GM19043 (cell line): Measurements from ENCODE around the gene MED15.

Experiments used
- ATAC-seq: cut with Tn5 transposase; IDR thresholded peaks from one replicate; pipeline ENCODE4 v1.9.1; 2021; ENCODE audit warnings: low read depth; ENCODE audit not compliant: unreplicated experiment

Gene MED15

DNA sequence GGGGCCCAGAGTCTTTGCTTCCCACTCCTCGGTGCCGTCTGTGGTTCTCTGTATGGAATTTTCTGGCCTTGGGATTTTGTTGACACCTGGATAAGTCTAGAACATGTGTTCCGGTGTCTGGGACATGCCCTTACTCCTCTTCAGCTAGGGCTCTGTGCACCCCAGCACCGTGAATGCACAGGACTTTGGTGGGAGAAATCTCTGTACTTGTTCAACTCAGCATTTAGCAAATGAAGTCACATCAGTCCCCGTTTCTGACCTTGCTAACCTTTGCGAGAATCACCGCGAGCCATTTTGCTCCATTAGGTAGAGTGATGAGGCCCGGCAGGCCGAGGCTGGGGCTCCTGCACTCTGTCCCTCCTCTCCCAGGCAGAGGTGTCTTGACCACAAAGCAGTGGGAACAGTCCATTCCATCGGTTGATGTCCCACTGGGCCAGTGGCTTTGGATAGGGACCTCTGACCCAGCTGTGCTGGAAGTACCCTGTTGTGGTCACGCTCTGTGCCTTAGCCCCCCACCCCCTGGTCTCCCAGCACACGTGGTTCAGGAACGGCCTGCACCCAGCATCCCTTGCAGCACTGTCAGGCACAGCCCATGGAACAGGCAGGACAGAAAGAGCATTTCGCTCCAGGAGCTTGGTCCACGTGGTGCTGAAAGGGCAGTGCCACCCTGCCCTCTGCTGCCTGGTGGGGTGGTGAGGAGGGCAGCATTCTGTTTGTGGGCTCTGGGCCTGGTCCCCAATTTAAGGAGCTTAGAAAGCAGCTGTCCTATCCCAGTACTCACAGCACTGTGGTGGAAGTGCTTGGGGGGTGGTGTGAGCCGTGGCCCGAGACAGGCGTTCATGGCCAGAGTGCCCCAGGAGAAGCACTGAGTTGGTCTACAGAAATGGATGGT, 73.4 kb downstream of the MED15 start:
- ATAC-seq: no peak

DNA sequence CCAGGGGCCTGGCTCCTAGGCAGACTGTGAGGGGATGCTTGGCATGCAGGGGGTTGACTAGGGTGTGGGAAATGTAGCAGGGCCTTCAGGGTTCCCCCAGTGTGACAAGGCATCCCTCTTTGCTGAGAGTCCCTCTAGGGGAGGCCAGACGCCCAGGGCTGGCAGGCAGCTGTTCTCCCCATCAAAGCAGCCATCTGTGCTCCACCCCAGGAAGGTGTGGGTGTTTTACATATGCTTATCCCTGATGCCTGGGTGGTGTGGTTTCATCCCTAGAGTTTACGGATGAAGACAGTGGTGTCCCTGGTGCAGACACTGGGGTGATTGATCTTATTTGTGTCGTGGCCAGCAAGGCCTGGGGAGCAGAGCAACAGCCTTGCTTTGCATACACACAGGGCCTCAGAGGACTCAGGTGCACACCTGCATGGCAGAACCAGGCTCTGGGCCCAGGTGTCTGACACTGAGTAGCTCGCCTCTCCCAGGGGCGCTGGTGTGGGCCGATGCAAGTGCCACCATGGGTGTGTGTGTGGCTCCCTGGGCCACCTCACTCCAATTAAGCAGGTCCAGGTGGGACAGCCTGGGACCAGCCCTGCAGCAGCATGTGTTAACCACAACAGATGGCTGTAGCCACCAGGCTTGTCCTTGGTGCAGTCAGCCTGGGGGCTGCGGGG, 74.2 kb downstream of the MED15 start:
- no peak for ATAC-seq

DNA sequence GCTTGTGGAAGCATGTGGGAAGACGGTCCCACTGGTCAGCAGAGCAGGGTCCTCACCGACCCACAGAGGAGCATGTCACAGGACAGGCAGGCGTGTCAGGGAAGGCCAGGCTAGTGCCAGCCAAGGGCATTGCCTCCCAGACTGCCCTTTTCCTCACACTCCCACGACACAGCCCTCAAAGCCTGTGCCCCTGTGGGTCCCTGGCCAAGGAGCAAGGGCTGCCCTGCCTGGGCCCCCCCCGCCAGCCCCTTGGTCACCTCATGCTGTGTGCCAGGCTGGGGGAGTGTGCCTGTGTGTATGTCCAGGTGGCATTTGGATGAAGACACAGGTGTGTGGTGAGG, 74.7 kb downstream of the MED15 start:
- ATAC-seq: no peak

DNA sequence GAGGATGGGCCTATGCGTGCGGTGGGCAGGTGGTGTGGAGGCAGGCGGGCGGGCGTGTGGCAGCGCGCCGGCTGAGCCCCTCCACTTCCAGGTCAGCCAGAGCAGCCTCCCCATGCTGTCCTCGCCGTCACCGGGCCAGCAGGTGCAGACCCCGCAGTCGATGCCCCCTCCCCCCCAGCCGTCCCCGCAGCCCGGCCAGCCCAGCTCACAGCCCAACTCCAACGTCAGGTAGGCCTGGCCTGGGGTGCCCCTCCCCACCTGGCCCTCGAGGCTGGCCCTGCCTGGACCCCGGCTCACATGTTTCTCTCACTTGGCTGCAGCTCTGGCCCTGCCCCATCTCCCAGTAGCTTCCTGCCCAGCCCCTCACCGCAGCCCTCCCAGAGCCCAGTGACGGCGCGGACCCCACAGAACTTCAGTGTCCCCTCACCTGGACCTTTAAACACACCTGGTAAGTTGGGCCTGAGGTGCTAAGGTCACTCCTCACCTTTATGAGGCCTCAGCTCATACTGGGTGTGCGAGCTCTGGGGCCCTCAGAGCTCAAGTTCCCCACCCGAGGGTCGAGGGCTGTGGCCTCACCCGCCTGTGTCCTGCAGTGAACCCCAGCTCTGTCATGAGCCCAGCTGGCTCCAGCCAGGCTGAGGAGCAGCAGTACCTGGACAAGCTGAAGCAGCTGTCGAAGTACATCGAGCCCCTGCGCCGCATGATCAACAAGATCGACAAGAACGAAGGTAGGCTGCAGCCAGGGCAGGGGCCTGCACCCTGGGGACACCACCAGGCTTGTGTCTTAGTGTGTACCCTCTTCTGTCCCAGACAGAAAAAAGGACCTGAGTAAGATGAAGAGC, 75.3 kb downstream of the MED15 start:
- no peak for ATAC-seq

DNA sequence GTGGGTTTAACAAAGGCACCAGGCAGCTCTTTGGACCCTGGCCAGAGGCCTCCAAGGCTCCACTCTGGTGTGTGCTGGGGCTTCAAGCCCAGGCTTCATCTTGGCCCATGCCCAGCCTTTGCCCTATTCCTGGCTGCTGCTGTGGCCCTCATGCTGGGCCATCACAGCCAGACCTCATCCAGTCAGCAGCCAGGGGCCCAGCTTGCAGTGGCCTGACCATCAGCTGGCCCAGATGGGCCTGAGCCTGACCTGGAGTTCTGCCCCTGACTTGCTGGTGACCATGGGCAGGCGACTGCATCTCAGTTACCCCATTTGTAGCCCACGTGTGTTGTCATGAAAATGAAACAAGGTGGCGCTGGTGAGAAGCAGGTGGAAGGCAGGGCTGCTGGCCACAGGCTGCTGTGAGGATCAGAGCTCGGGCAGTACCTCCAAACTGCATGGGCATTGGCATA, 76.1 kb downstream of the MED15 start:
- no peak for ATAC-seq

DNA sequence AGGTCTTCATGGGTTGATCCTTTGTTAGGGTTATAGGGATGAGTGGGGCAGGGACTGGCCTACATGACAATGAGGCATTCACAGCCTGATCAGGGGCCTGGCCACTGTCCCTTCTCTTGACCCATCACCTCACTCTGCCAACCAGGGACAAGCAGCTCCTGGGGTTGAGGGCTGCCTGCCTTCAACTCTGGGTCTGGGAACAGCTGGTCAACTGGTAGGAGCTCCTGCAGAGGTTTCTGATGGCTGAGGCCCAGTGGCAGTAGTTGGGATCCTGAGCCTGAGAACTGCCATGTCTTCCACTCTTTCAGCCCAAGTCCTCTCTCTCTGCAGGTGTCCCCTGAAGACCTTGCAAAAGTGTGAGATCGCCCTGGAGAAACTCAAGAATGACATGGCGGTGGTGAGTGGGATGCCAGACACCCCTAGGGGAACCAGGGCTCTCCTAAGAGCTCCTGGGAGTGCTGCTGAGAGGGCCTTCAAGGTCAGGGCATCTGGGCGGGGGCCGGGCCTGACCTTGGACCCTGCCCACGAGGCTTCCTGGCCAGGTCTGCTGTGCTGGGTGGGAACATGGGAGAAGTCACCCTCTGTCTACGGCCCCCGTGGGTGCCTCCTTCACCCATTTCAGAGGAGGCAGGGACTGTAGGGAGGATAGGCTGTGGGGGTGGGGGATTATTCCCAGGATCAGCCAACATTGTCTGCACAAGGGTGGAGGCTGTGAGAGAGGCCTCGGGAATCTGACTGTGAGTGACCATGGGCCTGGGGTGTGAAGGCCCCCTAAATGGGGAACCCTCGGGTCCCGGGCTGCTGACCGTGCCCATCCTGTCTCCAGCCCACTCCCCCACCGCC, 76.8 kb downstream of the MED15 start:
- ATAC-seq: no peak

DNA sequence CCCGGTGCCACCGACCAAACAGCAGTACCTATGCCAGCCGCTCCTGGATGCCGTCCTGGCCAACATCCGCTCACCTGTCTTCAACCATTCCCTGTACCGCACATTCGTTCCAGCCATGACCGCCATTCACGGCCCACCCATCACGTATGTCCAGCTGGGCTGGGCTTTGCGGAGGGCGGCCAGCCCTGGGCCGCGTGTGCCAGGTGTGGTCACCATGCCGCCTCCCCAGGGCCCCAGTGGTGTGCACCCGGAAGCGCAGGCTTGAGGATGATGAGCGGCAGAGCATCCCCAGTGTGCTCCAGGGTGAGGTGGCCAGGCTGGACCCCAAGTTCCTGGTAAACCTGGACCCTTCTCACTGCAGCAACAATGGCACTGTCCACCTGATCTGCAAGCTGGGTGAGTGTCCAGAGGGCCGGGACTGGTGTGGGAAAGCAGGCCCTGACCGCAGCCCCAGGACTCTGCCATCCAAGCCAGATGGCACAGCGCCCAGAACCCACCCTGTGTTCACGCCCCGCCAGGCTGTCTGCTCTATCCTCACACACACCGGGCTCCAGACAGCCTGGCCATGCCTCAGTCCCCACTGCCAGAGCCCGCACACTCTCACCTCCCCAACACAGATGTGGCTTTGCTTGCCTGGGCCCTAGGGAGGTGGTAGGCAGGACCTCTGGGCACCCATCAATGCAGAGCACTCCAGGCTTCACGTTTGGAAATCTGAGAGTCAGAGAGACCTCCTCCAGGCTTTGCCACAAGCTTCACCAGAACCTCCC, 77.6 kb downstream of the MED15 start:
- ATAC-seq: no peak

DNA sequence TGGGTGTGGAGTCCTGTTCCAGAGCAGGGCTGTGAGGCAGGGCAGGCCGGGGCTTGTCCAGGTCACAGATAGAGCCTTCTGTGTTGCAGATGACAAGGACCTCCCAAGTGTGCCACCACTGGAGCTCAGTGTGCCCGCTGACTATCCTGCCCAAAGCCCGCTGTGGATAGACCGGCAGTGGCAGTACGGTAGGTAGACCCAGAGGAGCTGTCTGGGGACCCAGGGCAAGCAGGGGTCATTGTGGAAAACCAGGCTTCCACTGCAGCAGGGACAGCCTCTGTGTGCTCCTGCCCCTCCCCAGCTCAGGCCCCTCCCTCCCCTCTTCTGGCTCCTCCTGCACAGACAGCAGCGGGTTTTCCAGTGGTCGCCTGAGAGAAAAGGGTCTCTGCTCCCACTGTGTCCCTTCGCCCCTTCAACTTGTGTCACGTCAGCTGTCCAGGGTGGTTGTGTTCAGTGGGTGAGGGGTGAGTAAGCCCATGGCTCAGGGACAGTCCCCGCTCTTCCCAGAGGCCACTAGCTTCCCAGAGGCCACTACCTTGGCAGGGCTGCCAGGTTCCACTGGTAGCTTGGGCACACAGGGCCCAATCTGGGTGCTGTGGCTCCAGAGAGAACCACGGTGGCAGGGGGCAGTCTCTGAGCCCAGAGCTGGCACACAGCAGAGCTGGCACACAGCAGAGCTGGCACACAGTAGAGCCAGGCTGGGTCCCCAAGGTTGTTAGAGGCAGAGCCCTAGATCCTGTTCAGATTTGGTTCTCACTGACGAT, 78.4 kb downstream of the MED15 start:
- ATAC-seq: no peak

DNA sequence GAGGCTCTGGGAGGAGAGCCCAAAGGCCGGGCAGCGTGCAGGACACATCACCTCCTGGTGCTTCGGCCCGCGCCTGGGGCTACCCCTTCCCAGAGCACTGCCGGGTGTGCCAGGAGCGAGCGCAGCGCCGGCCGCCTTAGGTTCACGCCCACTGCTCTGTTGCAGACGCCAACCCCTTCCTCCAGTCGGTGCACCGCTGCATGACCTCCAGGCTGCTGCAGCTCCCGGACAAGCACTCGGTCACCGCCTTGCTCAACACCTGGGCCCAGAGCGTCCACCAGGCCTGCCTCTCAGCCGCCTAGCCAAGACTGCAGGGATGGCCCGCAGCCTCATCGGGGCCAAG, 79.0 kb downstream of the MED15 start:
- no peak for ATAC-seq

DNA sequence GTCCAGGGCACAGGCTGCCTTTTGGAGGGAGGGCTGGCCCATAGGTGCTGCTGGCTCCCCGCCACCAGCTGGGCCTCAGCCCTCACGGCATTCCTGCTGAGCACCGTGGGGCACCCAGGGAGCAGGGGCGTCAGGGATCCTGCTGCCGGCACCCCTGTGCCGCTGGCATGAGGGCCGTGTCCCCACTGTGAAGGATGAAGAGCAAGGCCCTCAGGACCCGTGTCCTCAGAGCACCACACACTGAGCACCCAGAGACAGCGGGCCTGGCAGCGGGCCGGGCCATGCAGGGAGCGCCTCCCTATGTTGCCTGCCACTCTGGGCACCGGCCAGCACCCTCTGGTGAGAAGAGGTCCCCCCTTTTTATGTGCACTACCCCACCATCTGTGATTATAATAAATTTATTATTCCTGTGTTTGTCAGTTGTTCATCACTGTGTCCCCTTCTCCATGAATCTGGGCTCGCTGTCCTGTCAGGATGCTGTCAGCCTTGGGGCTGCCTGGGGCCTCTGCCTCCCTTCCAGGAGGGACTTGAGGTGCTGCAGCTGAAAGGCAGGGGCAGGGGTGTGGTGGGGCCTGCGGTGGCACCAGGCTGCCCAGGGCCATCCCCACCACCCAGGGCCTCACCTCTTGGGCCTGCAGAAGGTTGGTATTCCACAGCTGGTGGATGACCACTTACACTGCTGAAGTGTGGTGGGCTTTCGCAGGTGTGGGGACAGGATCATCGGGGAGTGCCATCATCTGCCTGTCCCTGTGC, 80.0 kb downstream of the MED15 start:
- no peak for ATAC-seq

DNA sequence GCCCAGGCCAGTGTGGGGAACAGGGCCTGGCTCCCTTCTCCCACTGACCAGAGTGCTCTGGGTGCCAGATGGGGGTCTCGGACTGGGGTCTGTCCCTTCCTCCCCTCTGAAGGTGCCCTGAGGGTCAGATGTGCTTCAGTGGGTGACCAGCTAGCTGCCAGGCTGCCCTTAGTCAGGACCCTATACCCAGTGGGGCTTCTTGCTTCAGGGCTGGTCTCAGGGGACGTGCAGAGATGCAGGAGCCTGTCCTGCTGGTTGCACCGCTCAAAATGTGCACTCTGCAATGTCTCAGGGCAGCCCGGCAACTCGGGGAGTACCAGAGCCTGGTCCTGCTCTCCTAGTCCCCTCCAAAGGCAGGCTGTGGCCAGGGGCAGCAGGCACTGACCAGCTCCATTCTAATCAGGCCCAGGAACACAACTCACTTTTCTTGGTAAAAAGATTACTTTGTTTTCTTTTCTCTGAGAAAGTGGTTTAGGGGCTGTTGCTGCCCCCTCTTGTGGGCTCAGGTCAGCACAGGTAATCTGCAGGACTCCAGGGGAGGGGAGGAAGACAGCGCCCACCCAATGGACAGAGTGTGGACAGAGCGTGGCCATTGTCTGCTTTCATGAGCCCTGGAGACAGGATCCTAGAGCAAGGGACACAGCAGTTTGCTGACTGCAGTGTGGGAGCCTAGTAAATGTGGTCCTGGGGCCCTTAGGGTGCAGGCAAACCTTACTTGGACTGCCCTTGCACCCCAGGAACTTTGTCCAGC, 80.9 kb downstream of the MED15 start:
- no peak for ATAC-seq

DNA sequence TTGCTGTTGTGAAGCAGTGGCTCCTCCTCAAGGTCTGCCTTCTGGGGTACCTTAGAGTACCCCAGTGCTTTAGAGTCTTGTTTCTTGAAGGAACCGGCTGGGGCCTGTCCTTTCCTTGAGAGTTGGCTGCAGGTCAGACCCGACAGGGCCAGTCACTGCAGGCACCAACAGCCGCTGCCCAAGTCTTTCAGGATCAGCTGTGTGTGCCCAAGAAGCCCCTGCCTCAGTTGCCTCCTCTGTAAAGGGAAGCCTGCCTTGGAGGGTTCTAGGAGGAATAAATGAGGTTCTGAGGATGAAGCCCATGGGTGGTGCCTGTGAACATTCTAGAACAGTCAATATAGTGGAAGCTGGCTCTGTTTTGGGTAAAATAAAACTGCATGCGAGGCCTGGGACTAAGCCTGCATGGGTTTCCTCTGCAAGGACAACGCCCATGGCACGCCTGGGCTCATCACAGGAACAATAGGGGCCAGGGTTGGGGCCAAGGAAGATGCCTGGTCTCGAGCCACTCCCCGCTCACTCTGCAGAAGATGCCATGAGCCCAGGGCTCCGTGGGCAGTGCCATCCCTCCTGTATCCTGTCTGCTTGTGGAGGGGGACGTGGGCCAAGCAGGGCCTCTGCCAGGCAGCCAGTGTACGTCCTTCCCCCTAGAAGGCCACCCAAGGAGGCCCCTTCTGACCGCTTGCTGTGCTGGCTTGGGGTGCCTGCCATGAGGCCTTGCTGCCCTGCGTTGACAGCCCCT, 81.6 kb downstream of the MED15 start:
- ATAC-seq: no peak

DNA sequence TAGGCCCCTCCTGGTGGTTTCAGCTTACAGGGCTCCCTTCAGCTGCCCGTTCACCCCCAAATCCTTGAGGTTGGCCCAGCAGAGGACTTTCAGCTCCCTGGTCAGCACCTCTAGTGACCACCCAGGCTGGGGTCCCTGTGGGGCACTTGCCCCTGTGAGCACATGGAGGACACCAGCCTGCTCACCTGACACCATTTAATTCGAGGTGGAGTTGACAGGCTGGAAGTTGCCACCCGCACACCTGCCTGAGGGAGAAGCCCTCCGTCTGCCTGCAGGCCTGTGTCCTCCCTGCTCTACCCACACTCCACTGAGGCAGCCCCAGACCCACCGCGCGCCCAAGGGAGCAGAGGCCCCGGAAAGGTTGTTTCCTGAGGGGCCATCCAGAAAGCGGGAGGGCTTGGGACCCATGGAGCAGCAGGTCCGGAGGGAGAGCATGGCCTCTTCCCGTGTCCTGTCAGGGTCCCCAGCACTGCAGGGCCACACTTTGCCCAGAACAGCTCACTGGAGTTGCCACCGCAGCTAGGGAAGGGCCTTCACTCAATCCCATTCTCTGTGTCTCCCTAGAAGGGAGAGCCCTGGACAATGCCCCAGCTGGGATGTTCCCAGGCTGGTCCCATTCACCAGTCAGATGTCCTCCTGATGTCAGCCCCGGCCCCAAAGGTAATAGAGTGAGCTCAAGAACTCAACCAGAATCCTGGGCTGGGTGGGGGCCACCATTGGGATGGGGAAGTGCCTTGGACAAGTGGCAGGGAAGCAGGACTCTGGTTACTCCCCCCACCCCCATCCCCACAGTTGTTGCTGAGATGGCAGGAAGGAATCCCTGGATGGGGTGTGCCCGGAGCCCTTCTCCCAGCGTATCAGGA, 82.4 kb downstream of the MED15 start:
- ATAC-seq: no peak

DNA sequence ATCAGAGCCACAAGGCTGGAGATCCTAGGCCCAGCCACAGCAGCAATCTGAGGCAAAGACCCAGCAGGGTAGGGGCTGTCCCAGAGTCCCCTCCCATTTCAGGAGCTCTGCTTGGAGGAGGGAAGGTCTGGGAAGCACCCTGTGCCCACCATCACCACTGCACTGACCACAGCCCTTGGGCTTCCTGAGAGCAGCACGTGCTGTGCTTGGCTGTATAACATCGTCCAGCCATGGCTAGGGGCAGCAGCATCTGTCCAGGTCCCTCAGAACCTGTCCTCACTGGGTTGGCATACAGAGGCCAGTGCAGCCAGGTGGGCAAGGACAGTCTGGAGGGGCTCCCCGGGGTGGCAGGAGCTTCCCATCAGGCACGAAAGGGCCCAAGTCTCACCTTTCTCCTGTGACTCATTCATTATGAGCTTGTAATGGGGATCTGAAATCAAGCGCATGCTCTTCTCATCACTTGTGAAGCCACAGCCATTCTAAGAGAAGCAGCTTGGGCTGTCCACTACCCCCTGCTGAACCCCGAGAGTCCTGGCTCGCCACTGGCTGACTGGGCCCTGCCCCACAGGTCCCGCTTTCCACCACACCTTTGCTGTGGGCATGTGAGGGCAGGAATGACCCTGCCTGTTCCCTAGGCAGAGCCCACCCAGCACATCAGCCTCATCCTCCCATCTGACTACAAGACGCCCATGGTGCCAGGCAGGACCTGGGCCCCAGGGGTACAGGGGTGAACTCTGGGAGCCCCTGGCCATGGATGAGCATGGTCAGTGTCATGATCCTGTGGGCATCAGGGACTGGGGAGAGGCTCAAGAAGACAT, 83.3 kb downstream of the MED15 start:
- no peak for ATAC-seq

DNA sequence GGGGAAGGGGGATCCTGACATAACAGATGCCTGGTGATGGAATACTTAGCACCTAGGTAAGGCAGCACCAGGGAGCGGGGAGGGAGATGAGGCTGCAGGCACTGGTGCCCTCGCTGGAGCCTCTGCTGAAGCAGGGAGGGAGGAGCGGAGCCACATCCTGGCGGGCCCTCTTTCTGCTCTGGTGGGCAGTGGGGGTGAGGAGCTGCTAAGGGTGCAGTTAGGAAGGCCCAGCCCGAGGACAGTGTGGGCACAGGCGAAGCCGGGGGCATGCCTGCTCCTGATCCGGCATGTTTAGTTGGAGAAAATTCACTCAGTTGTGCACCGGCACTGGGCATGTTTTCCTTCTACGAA, 83.9 kb downstream of the MED15 start:
- ATAC-seq: no peak
